HepG2 (cell line): ENCODE measurements around the gene TOR1A. TPM values are rescaled to one million over a fixed set of nuclear protein-coding genes. Genes with fewer than 3 reads are reported as not detected.

Experiments used
- BRD4 ChIP-seq: sonication (generic); formaldehyde crosslinking; IDR thresholded peaks from 2 replicates; pipeline ENCODE4 v1.4.0; 2020; ENCODE audit warnings: missing genetic modification reagents
- HES4 ChIP-seq: sonication (generic); formaldehyde crosslinking; IDR thresholded peaks from 2 replicates; pipeline ENCODE4 v1.9.0; 2021; ENCODE audit warnings: mild to moderate bottlenecking, missing genetic modification reagents, borderline replicate concordance
- NFE2L1 ChIP-seq: sonication (generic); formaldehyde crosslinking; IDR thresholded peaks from 2 replicates; pipeline ENCODE4 v1.4.0; 2020; ENCODE audit warnings: missing genetic modification reagents, mild to moderate bottlenecking, borderline replicate concordance
- RAD21 ChIP-seq: fragments of 450-650 bp; formaldehyde crosslinking; IDR thresholded peaks from 2 replicates; pipeline ENCODE4 v1.5.0; 2020; ENCODE audit warnings: mild to moderate bottlenecking
- REPIN1 ChIP-seq: sonication (generic); formaldehyde crosslinking; IDR thresholded peaks from 2 replicates; pipeline ENCODE4 v1.8.0; 2022; ENCODE audit warnings: missing genetic modification reagents, low read depth, mild to moderate bottlenecking, borderline replicate concordance
- SMAD1 ChIP-seq: sonication (generic); formaldehyde crosslinking; IDR thresholded peaks from 2 replicates; pipeline ENCODE4 v1.4.0; 2020; ENCODE audit warnings: missing genetic modification reagents, low read depth, mild to moderate bottlenecking, borderline replicate concordance
- SNAPC2 ChIP-seq: sonication (generic); formaldehyde crosslinking; IDR thresholded peaks from 2 replicates; pipeline ENCODE4 v1.8.1; 2022; ENCODE audit warnings: mild to moderate bottlenecking, missing genetic modification reagents
- SP2 ChIP-seq: sonication (generic); formaldehyde crosslinking; IDR thresholded peaks from 2 replicates; pipeline ENCODE4 v1.5.1; 2020; ENCODE audit warnings: mild to moderate bottlenecking, missing genetic modification reagents
- SYNCRIP ChIP-seq: fragments of 200-400 bp; formaldehyde crosslinking; IDR thresholded peaks from 2 replicates; pipeline ENCODE4 v1.6.1; 2018; ENCODE audit warnings: mild to moderate bottlenecking, low read depth, low read length; ENCODE audit not compliant: insufficient read depth
- YEATS4 ChIP-seq: sonication (generic); formaldehyde crosslinking; IDR thresholded peaks from 2 replicates; pipeline ENCODE4 v1.4.0; 2020; ENCODE audit warnings: missing genetic modification reagents, borderline replicate concordance
- ZBTB1 ChIP-seq: sonication (generic); formaldehyde crosslinking; IDR thresholded peaks from 2 replicates; pipeline ENCODE4 v1.4.0; 2020; ENCODE audit warnings: missing genetic modification reagents, borderline replicate concordance
- ZNF256 ChIP-seq: sonication (generic); formaldehyde crosslinking; conservative IDR thresholded peaks from 2 replicates; pipeline ENCODE4 v1.4.0; 2020; ENCODE audit warnings: missing genetic modification reagents
- ZNF337 ChIP-seq: sonication (generic); formaldehyde crosslinking; IDR thresholded peaks from 2 replicates; pipeline ENCODE4 v1.5.1; 2020; ENCODE audit warnings: missing genetic modification reagents, low read depth, mild to moderate bottlenecking, borderline replicate concordance
- ZNF883 ChIP-seq: sonication (generic); formaldehyde crosslinking; IDR thresholded peaks from 2 replicates; pipeline ENCODE4 v1.5.1; 2020; ENCODE audit warnings: mild to moderate bottlenecking, missing genetic modification reagents; ENCODE audit errors: not compliant biosample characterization
- polyA plus RNA-seq, 8 experiments: library from polyadenylated mRNA; depleted of rRNA in 3 of 8; stranded (reverse) in 7 of 8; unstranded in 1 of 8; fragments of >200 nt; fragmentation: Illumina TruSeq in 4 of 8; extraction: Trizol in 4 of 8; gene quantifications; 2 replicates each; pipeline versions ENCODE4 v1.2.1 to v1.2.3, GENCODE V29; 2011 to 2016; ENCODE audit warnings: low read depth in 4 of 8, missing spikeins in 1 of 8, mixed read lengths in 1 of 8; ENCODE audit not compliant: insufficient read depth in 1 of 8
- total RNA-seq, 5 experiments: library from RNA; depleted of rRNA; stranded (reverse); fragments of >200 nt; fragmentation: Illumina TruSeq; extraction: Trizol; gene quantifications; 2 replicates each; pipeline ENCODE4 v1.2.3, GENCODE V29; 2016; ENCODE audit warnings: low read depth in 1 of 5
- TF ChIP-seq, protein P1 (sequence below): sonication (generic); formaldehyde crosslinking; IDR thresholded peaks from 2 replicates; pipeline ENCODE4 v1.4.0; 2020; ENCODE audit warnings: missing genetic modification reagents, borderline replicate concordance
- TF ChIP-seq, protein P2 (sequence below): sonication (generic); formaldehyde crosslinking; IDR thresholded peaks from 2 replicates; pipeline ENCODE4 v1.4.0; 2020; ENCODE audit warnings: missing genetic modification reagents, borderline replicate concordance
- TF ChIP-seq, protein P3 (sequence below): IDR thresholded peaks from 2 replicates; pipeline ENCODE4 v1.6.1; 2012; ENCODE audit warnings: inconsistent platforms
- TF ChIP-seq, protein P4 (sequence below): sonication (generic); formaldehyde crosslinking; IDR thresholded peaks from 2 replicates; pipeline ENCODE4 v1.5.0; 2020; ENCODE audit warnings: missing genetic modification reagents
- TF ChIP-seq, protein P5 (sequence below): sonication (generic); formaldehyde crosslinking; IDR thresholded peaks from 2 replicates; pipeline ENCODE4 v1.4.0; 2020; ENCODE audit warnings: missing genetic modification reagents

TOR1A gene
- total and polyA plus RNA-seq, 2 of the 13 experiments (the other 11 are each of a cell fraction or from before 2014, with no cell fraction given): 31.6 to 41.4 TPM

DNA sequence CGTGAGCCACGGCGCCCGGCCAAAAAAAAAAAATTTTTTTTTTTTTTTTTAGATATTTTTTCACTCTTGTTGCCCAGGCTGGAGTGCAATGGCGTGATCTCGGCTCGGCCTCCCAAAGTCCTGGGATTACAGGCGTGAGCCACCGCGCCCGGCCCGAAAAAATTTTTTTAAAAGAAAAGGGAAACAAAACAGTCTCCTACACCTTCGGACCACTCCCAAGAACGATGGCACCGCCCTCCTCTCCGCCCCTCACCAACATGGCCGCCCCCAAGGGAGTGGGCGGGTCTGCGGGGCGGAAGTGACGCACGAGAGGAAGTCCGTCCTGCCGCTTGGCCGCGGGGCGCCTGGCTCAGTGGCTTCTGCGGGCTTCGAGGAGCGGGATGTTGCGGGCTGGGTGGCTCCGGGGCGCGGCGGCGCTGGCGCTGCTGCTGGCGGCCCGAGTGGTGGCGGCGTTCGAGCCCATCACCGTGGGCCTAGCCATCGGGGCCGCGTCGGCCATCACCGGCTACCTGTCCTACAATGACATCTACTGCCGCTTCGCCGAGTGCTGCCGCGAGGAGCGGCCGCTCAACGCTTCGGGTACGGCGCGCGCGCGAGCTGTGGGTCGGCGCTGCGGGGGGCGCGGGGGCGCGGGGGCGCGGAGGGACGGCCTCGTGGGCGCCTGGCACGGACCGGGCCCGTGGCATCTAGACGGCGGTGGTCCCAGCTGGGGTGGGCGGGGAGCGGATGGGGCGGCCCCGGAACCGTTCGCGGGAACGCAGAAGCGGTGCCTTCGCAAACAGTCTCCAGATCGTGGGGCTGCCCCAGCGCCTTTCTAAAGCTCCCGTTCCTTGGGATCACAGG, 20.9 kb downstream of the TOR1A start, which contains the start of gene TOR1B (continued):
- TF ChIP-seq, protein P1, sequence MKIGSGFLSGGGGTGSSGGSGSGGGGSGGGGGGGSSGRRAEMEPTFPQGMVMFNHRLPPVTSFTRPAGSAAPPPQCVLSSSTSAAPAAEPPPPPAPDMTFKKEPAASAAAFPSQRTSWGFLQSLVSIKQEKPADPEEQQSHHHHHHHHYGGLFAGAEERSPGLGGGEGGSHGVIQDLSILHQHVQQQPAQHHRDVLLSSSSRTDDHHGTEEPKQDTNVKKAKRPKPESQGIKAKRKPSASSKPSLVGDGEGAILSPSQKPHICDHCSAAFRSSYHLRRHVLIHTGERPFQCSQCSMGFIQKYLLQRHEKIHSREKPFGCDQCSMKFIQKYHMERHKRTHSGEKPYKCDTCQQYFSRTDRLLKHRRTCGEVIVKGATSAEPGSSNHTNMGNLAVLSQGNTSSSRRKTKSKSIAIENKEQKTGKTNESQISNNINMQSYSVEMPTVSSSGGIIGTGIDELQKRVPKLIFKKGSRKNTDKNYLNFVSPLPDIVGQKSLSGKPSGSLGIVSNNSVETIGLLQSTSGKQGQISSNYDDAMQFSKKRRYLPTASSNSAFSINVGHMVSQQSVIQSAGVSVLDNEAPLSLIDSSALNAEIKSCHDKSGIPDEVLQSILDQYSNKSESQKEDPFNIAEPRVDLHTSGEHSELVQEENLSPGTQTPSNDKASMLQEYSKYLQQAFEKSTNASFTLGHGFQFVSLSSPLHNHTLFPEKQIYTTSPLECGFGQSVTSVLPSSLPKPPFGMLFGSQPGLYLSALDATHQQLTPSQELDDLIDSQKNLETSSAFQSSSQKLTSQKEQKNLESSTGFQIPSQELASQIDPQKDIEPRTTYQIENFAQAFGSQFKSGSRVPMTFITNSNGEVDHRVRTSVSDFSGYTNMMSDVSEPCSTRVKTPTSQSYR (CRISPR knock-in tag): no peak
- TF ChIP-seq NFE2L1 (CRISPR knock-in tag): no peak
- peak; percentile 61 for TF ChIP-seq ZNF883
- TF ChIP-seq, protein P2, sequence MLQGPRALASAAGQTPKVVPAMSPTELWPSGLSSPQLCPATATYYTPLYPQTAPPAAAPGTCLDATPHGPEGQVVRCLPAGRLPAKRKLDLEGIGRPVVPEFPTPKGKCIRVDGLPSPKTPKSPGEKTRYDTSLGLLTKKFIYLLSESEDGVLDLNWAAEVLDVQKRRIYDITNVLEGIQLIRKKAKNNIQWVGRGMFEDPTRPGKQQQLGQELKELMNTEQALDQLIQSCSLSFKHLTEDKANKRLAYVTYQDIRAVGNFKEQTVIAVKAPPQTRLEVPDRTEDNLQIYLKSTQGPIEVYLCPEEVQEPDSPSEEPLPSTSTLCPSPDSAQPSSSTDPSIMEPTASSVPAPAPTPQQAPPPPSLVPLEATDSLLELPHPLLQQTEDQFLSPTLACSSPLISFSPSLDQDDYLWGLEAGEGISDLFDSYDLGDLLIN: no peak
- TF ChIP-seq, protein P3, sequence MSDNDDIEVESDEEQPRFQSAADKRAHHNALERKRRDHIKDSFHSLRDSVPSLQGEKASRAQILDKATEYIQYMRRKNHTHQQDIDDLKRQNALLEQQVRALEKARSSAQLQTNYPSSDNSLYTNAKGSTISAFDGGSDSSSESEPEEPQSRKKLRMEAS: peak; percentile 89
- TF ChIP-seq SMAD1 (CRISPR knock-in tag): 0 out of 2 replicates have a peak, but pooled peaks have one; percentile 31
- 0 out of 2 replicates have a peak, but pooled peaks have one; percentile 63 for TF ChIP-seq ZBTB1
- TF ChIP-seq, protein P4, sequence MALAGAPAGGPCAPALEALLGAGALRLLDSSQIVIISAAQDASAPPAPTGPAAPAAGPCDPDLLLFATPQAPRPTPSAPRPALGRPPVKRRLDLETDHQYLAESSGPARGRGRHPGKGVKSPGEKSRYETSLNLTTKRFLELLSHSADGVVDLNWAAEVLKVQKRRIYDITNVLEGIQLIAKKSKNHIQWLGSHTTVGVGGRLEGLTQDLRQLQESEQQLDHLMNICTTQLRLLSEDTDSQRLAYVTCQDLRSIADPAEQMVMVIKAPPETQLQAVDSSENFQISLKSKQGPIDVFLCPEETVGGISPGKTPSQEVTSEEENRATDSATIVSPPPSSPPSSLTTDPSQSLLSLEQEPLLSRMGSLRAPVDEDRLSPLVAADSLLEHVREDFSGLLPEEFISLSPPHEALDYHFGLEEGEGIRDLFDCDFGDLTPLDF (CRISPR knock-in tag): no peak
- TF ChIP-seq SYNCRIP: no peak
- peak; percentile 17; the same call in 1 of the 2 replicates for TF ChIP-seq RAD21 (CRISPR knock-in tag)
- no peak for TF ChIP-seq ZNF256 (CRISPR knock-in tag)
- peak; percentile 79; the same call in 1 of the 2 replicates for TF ChIP-seq YEATS4 (CRISPR knock-in tag)
- no peak for TF ChIP-seq BRD4 (CRISPR knock-in tag)
- peak; percentile 23; the same call in 1 of the 2 replicates for TF ChIP-seq REPIN1 (CRISPR knock-in tag)
- TF ChIP-seq ZNF337 (CRISPR knock-in tag): no peak
- peak; percentile 77 for TF ChIP-seq SP2 (CRISPR knock-in tag)
- TF ChIP-seq SNAPC2 (CRISPR knock-in tag): peak; percentile 60; the same call in 1 of the 2 replicates
- TF ChIP-seq, protein P5, sequence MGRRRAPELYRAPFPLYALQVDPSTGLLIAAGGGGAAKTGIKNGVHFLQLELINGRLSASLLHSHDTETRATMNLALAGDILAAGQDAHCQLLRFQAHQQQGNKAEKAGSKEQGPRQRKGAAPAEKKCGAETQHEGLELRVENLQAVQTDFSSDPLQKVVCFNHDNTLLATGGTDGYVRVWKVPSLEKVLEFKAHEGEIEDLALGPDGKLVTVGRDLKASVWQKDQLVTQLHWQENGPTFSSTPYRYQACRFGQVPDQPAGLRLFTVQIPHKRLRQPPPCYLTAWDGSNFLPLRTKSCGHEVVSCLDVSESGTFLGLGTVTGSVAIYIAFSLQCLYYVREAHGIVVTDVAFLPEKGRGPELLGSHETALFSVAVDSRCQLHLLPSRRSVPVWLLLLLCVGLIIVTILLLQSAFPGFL: no peak
- TF ChIP-seq HES4 (CRISPR knock-in tag): peak; percentile 69; the same call in 1 of the 2 replicates
